Measurements from ENCODE around the gene PPA2.
"Not testable (repeated sequence)": the region's sequence is repeated elsewhere in the genome, so short reads cannot be mapped to it uniquely, and the experiment has no call there.

The PPA2 gene

GRCh38 chr4:105458001-105458400 lies 15.9 kb downstream of the PPA2 start:
- DNase-seq = no peak

GRCh38 chr4:105455998-105456397 lies 17.9 kb downstream of the PPA2 start:
- no peak for DNase-seq

DNA sequence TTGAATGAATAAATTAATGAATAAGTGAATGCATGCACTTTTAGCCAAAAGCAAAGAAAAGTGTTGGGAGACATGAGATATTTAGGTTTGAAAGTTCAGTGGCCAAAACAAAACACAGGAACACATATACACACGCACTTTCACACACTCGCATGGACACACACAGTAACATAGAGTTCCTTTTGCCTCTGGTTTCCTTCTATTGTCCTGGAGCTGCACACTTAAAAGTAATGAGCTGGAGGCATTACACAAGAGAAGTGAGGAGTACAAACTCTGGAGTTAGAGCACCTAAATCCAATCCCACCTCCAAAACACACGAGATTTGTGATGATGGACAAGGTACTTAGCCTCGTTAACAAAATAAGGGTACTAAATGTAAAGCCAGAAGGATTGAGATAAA lies 18.7 kb downstream of the PPA2 start:
- DNase-seq = no peak

DNA sequence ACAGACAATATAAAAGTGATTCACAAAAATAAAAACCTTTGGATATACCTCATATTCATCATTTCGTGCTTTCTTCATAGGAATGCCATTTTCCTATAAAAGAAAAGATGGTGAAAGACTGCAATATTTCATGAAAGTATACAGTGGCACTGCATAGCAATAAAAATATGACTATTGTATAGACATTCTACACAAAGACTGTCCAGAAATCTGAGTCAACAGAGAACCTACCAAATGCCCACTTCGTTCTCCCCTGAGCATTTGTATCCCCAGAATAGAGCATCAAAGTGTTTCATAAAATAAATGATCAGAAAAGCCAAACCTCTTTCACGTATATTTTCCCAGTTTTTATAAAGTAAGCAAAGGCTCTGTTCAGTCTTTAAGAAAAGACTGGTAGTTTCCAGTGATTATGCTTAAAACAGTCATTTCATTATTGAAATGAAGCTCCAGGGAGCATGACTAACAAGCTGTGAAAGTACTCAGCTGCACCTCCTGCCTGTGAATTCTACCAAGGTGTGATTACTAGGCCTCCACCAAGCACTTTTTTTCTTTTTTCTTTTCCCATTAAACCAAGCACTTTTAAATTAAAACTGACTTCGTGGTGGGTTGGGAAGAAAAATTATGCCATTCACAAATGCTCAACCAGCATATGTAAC lies 20.2 kb downstream of the PPA2 start:
- no peak for DNase-seq

- no peak for DNase-seq
Observed at GRCh38 chr4:105451346-105451745, 22.5 kb downstream of the PPA2 start.

GRCh38 chr4:105440890-105441289 lies 33.0 kb downstream of the PPA2 start:
- DNase-seq = no peak

DNA sequence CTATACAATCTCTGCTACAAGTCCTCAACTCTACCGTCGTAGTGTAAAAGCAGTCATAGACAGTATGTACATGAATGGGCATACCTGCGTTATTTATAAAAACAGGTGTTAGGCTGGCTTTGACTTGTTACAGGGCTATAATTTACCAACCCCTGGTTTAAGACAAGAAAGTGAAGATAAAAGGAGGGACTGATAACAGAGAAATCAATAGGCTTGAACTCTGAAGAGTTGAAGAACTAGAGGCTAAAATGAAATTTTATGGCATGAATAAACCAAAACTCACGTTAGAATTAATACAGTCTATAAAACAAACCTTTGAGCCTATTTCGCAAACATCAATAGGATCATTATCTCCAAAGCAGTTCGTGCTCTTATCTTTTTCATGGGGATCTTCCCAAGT lies 36.2 kb downstream of the PPA2 start:
- DNase-seq = no peak

- no peak for DNase-seq
Observed at GRCh38 chr4:105436414-105436813, 37.4 kb downstream of the PPA2 start.

DNA sequence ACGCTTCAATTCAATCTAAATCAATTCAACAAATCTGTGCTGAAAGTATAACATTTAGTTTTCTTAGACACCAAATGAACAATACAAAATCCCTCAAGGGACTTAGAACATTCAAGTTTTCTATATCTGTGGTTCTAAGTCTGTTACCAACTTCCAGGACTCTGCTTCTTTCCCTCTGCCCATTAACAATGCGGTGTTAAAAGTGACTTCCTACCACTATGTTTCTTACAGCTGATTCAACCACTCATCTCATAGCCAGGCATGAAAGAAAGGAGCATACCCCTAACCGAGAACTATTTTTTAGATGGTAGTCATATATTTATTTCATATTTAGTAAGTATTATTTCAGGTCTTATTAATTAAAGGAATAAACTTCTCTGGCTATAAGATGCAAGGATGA lies 38.9 kb downstream of the PPA2 start:
- DNase-seq = no peak

DNA sequence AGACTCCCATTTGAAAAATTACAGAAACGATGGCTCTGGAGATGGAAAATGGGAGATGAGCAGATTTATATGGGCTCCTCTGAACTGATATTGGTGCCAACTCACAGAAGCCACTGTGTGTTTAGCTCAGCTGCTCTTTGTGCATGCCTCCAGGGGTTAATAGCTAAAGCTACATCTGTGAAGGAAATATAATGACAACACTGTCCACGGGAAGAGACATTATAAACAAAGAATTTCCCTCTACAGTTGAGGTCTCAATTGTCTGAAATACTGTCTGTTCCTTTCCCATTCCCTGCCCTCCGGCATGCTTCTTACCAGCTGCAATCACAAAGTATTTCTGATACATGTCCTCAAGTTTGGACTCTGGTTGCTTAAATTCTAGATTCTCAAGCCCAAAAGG lies 40.4 kb downstream of the PPA2 start:
- DNase-seq = no peak

GRCh38 chr4:105432438-105432837 lies 41.4 kb downstream of the PPA2 start:
- no peak for DNase-seq

DNA sequence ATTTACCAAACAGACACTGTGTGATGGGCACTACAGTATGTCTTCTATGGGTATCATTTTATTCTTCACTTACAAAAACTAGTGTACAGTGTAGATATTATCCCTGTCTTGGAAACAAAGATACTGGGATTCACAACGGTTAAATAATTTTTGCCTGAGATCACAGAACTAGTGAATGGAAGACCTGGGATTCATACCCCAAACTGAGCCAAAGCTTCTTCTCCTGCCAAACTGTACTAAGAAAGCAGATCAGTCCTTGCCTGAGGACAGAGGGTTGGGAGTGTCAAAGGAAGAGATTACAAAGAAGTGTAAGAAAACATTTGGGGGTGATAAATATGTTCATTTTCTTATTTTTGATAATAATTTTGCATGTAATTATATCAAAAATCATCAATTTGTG lies 43.1 kb downstream of the PPA2 start:
- no peak for DNase-seq

DNA sequence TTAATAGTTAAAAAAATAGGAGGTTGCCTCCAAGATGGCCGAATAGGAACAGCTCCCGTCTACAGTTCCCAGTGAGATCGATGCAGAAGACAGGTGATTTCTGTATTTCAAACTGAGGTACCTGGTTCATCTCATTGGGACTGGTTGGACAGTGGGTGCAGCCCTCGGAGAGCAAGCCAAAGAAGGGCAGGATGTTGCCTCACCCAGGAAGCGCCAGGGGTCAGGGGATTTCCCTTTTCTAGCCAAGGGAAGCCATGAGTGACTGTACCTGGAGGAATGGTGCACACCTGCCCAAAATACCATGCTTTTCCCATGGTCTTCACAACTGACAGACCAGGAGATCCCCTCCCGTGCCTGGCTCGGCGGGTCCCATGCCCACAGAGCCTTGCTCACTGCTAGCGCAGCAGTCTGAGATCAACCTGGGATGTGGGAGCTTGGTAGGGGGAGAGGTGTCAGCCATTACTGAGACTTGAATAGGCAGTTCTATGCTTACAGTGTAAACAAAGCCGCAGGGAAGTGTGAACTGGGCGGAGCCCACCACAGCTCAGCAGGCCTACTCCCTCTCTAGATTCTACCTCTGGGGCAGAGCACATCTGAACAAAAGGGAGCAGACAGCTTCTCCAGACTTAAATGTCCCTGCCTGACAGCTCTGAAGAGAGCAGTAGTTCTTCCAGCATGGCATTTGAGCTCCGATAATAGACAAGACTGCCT lies 47.5 kb downstream of the PPA2 start:
- no peak for DNase-seq

GRCh38 chr4:105422207-105422920 lies 51.5 kb downstream of the PPA2 start:
- DNase-seq = no peak

DNA sequence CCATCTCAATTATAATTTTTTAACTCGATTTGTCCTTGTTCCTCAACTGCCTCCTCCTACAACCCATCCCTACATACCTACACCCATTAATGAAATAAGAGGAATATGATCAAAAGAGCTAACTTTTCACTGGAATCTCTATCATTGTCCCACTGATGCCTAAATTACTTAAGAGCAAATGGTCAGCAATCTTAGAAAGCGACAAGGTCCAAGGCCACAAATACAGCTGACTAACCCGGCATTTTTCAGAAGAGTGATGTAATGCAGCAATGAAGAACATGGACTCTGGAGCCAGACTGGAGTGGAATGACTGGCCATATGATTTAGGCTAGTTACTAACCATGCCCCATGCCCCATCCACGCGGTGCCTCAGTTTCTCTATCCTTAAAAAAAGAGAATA lies 56.2 kb downstream of the PPA2 start:
- DNase-seq = no peak

- no peak for DNase-seq
Observed at GRCh38 chr4:105415281-105415744, 58.5 kb downstream of the PPA2 start.

DNA sequence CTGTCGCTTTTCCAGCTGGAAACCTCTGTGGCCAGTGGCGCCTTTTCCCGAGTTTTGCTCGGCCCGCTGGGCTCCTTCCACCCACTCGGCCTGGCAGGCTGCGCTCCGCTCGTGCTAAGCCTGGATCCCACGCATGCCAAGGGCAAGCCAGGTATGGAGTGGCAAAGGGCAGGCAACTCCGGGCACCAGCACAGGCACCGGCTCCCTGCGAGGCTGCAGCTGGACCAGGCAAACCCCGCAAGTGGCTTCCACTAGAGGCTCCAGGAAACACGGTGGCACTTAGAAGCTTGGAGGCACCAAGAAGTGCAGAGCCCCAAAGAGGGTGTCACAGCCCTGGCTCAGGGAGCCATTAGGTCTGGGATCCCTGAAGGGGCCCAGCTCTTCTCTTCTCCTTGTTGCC lies 59.5 kb downstream of the PPA2 start:
- DNase-seq = no peak

DNA sequence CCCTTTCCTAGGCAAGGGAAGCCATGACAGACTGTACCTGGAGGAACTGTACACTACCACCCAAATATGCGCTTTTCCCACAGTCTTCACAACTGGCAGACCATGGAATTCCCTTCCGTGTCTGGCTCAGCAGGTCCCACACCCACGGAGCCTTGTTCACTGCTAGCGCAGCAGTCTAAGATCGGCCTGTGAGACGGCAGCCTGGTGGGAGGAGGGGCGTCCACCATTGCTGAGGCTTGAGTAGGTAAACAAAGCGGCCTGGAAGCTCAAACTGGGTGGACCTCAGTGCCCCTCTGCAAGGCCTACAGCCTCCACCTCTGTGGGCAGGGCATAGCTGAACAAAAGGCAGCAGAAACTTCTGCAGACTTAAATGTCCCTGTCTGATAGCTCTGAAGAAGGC lies 64.7 kb downstream of the PPA2 start:
- DNase-seq = not testable (repeated sequence)

GRCh38 chr4:105400901-105401677 lies 72.8 kb downstream of the PPA2 start:
- no peak for DNase-seq

GRCh38 chr4:105399532-105400161 lies 74.2 kb downstream of the PPA2 start:
- no peak for DNase-seq

- DNase-seq = no peak
Observed at GRCh38 chr4:105392858-105393257, 81.0 kb downstream of the PPA2 start.

DNA sequence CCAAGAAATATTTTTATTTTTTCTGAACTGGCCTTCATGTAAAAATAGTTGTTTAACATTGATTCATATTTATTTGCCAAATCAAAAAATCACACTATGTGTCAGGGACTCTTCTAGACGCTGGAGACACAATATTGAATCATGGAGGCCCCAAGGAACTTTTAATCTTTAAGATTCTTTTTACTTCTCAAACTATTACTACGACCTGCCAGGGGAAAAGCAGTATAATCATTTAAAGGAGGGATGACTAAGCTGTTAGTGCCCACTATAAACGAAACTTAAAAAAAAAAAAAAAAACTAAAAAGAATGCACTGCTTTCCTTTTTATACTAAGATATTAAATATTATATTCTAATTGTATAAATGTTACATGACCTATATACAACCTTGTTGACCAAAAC lies 84.7 kb downstream of the PPA2 start:
- DNase-seq = no peak

GRCh38 chr4:105387466-105387865 lies 86.4 kb downstream of the PPA2 start:
- DNase-seq = no peak

All from stimulated activated CD8-positive, alpha-beta memory T cell treated with anti-CD3 and anti-CD28 coated beads, Interleukin-4, amount 100 ng/mL, for 48 hours (primary cell).